DOHH2 (cell line): Measurements from ENCODE around the gene GNLY.

Experiments used
- H3F3A ChIP-seq: fragments of 200-600 bp; sonication (generic), shearing (Covaris generic); 2 replicates; pipeline ENCODE4 v1.6.0; 2016; ENCODE audit warnings: antibody characterized with exemption, mild to moderate bottlenecking; ENCODE audit not compliant: control insufficient read depth, insufficient read depth
- H3K27ac ChIP-seq: fragments of 200-600 bp; sonication (generic); 2 replicates; pipeline ENCODE4 v1.5.1; 2014; ENCODE audit warnings: low read depth, mild to moderate bottlenecking, low read length, moderate library complexity
- H3K27me3 ChIP-seq: fragments of 200-600 bp; sonication (generic); 2 replicates; pipeline ENCODE4 v1.6.1; 2014; ENCODE audit warnings: mild to moderate bottlenecking, low read length, mixed read lengths; ENCODE audit not compliant: control insufficient read depth
- H3K36me3 ChIP-seq: fragments of 200-600 bp; sonication (generic); 2 replicates; pipeline ENCODE4 v1.6.1; 2014; ENCODE audit warnings: mild to moderate bottlenecking, low read length, moderate library complexity, mixed read lengths; ENCODE audit not compliant: control insufficient read depth
- H3K4me1 ChIP-seq: fragments of 200-600 bp; sonication (generic); 2 replicates; pipeline ENCODE4 v1.6.1; 2014; ENCODE audit warnings: mild to moderate bottlenecking, low read length, mixed read lengths; ENCODE audit not compliant: control insufficient read depth
- H3K4me2 ChIP-seq: fragments of 200-600 bp; sonication (generic); 2 replicates; pipeline ENCODE4 v1.6.0; 2014; ENCODE audit warnings: mild to moderate bottlenecking, low read length, moderate library complexity
- H3K4me3 ChIP-seq: fragments of 200-600 bp; sonication (generic); 2 replicates; pipeline ENCODE4 v1.5.1; 2014; ENCODE audit warnings: mild to moderate bottlenecking, low read length, mixed read lengths
- H3K79me2 ChIP-seq: fragments of 200-600 bp; sonication (generic); 2 replicates; pipeline ENCODE4 v1.6.1; 2014; ENCODE audit warnings: mild to moderate bottlenecking, low read length, mixed read lengths; ENCODE audit not compliant: control insufficient read depth
- H3K9me2 ChIP-seq: fragments of 200-600 bp; sonication (generic); replicated peaks from 2 replicates; pipeline ENCODE4 v1.6.1; 2014; ENCODE audit warnings: mild to moderate bottlenecking, low read length, mixed read lengths; ENCODE audit not compliant: control insufficient read depth
- H3K9me3 ChIP-seq: fragments of 200-600 bp; sonication (generic); 2 replicates; pipeline ENCODE4 v1.6.1; 2014; ENCODE audit warnings: antibody characterized with exemption, low read length, mixed read lengths; ENCODE audit not compliant: control insufficient read depth, insufficient read depth
- H4K20me1 ChIP-seq: fragments of 200-600 bp; sonication (generic); 2 replicates; pipeline ENCODE4 v1.6.0; 2014; ENCODE audit warnings: low read depth, mild to moderate bottlenecking, antibody characterized with exemption, low read length, moderate library complexity; ENCODE audit not compliant: control insufficient read depth, insufficient read depth
- EZH2phosphoT487 ChIP-seq: fragments of 200-600 bp; sonication (generic); IDR thresholded peaks from 2 replicates; pipeline ENCODE4 v1.6.1; 2017; ENCODE audit warnings: borderline replicate concordance, mild to moderate bottlenecking, antibody characterized with exemption, low read length, moderate library complexity, mixed read lengths
- TF ChIP-seq, protein P1 (sequence below): fragments of 200-600 bp; sonication (generic); IDR thresholded peaks from one replicate; pipeline ENCODE4 v1.5.1; 2014; ENCODE audit warnings: antibody characterized with exemption, mild to moderate bottlenecking, low read depth, low read length; ENCODE audit not compliant: poor library complexity, severe bottlenecking

GNLY gene

GRCh38 chr2:85663594-85664565 lies 30.3 kb upstream of the GNLY start:
- Histone ChIP-seq H3K9me2 (no peaks in the 10 kb centered on the region), H3K4me1 (no peaks in the 10 kb centered on the region), H3K36me3 (no peaks in the 10 kb centered on the region), H3K27ac (no peak overlapping the region), H4K20me1 (no peaks in the 10 kb centered on the region), H3F3A (no peaks in the 10 kb centered on the region), H3K9me3 (no peaks in the 10 kb centered on the region), H3K27me3 (no peaks in the 10 kb centered on the region), H3K4me2 (no peak overlapping the region), H3K4me3 (no peak overlapping the region), H3K79me2 (no peaks in the 10 kb centered on the region)
- TF ChIP-seq EZH2phosphoT487, result no peak
- TF ChIP-seq, protein P1, sequence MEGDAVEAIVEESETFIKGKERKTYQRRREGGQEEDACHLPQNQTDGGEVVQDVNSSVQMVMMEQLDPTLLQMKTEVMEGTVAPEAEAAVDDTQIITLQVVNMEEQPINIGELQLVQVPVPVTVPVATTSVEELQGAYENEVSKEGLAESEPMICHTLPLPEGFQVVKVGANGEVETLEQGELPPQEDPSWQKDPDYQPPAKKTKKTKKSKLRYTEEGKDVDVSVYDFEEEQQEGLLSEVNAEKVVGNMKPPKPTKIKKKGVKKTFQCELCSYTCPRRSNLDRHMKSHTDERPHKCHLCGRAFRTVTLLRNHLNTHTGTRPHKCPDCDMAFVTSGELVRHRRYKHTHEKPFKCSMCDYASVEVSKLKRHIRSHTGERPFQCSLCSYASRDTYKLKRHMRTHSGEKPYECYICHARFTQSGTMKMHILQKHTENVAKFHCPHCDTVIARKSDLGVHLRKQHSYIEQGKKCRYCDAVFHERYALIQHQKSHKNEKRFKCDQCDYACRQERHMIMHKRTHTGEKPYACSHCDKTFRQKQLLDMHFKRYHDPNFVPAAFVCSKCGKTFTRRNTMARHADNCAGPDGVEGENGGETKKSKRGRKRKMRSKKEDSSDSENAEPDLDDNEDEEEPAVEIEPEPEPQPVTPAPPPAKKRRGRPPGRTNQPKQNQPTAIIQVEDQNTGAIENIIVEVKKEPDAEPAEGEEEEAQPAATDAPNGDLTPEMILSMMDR, result no peak

DNA sequence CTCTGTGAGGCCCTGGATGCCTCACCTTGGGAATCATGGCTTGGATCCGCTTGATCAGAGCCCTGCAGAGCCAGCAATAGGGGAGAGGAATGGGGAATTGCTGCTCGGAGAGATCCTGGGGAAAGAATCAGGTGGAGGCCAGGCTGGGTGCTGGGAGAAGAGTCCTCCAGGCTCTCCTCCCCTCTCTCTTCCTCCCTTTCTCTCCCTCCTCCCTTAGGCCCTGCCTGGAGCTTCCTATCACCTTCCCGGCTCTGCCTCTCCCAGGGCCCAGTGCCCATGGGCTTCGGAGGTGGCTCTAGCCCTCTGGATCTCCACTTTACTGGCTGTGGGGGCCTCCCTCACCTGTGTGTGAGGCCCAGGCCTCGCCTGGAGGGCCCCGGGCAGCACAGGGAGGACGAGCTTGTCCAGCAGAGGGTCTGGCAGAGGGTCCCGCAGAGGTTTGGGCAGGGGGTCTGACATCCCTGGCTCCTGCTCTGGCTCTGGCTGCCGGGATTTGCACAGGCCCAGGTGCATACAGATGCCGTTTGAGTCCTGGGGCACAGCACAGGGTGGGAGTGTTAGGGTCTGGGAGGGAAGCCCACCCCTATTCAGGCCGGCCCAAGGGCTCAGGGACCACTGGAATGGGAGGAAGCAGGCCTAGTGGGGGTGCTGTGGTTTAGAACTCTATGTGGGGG lies 28.8 kb upstream of the GNLY start:
- Histone ChIP-seq H4K20me1 (no peaks in the 10 kb centered on the region), H3K4me1 (no peaks in the 10 kb centered on the region), H3K79me2 (no peaks in the 10 kb centered on the region), H3K4me2 (no peak overlapping the region), H3K4me3 (no peak overlapping the region), H3K9me3 (no peaks in the 10 kb centered on the region), H3K27me3 (no peaks in the 10 kb centered on the region), H3F3A (no peaks in the 10 kb centered on the region), H3K27ac (no peak overlapping the region), H3K9me2 (no peaks in the 10 kb centered on the region), H3K36me3 (no peaks in the 10 kb centered on the region)
- TF ChIP-seq, protein P1, result no peak
- TF ChIP-seq EZH2phosphoT487, result no peak

- Histone ChIP-seq H3F3A (no peaks in the 10 kb centered on the region), H3K79me2 (no peaks in the 10 kb centered on the region), H4K20me1 (no peaks in the 10 kb centered on the region), H3K27ac (no peak overlapping the region), H3K36me3 (no peaks in the 10 kb centered on the region), H3K4me2 (no peak overlapping the region), H3K27me3 (no peaks in the 10 kb centered on the region), H3K4me3 (no peak overlapping the region), H3K9me3 (no peaks in the 10 kb centered on the region), H3K4me1 (no peaks in the 10 kb centered on the region), H3K9me2 (no peaks in the 10 kb centered on the region)
- no peak for TF ChIP-seq EZH2phosphoT487
- TF ChIP-seq, protein P1, result no peak
Measured at GRCh38 chr2:85666016-85666415, 28.1 kb upstream of the GNLY start.
